Activated gamma-delta T cell (primary cell): ENCODE data around the gene TLK2.
A peak's percentile ranks its signal among the peaks of the same experiment; 100 is the strongest.

Experiments
- DNase-seq: peaks from one replicate; lab custom pipeline; 2025; lab: John Stamatoyannopoulos, UW

Gene TLK2

DNA sequence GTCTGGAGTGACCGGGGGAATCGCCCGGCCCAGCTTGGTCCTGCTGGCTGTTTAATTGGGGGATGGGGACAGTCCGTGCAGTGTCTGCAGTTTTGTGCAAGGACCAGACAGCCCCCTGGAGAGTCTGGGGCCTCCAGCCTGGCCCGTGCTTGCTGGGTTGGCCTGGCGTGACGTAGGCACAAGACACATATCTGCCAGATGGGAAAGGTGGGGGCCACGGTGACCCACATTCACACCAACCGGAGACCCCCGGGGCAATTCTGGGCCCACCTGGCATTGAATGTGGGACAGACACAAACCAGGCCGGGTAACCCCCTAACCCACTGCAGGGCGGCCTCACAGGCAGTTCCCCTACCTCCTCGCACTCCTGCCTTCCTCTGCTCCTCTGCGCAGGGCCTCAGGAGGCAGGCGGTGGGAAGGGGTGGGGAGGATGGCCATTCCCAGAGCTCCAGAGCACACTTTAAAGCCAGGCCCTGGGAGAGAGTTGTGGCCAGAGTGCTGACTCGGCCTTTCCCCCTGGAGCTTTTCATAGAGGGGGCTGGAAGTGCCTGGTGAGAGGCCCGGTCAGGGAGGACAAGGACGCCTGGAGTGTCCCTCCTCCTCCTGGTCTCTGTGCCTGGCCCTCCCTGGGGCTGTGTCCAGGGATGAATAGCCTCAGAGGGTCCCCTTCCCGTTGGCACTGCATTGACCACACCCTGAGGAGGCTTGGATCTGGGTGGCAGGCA lies 150.4 kb downstream of the TLK2 start:
- no peak for DNase-seq

GRCh38 chr17:62629556-62630364 lies 151.1 kb downstream of the TLK2 start:
- DNase-seq: no peak

DNA sequence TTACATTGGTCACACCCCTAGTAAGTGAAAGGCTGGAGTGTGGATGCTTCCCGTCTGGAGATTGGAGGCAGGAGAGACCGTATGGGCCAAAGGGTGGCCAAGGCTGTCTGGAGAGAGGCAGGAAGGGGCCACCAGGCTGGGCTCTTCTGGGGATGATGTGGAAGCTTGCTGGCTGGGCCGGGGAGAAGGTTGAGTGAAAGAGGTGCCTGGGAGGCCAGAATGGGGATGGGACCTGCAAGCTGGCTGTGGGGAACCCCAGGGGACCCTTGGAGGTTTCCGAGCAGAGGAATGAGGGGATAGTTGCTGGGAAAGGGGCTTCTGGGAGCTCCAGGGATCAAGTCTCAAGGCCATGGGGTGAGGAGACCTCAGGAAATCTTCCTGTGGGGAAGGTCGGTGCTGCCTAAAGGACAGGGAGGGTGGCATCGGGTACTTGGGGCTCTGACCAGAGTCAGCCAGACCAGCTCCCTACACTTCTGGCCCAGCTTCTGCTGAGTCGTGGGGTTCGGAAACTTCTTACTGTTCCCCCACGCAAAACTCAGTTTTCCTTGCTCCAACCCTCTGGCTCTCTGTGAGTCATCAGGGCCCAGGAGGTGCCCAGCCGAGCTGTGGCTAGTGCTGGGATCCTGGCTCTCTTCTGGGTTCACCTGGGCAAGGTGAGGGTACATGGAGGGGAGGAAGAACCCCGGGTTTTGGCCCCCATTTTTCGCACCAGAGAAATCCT lies 151.9 kb downstream of the TLK2 start:
- DNase-seq: no peak

DNA sequence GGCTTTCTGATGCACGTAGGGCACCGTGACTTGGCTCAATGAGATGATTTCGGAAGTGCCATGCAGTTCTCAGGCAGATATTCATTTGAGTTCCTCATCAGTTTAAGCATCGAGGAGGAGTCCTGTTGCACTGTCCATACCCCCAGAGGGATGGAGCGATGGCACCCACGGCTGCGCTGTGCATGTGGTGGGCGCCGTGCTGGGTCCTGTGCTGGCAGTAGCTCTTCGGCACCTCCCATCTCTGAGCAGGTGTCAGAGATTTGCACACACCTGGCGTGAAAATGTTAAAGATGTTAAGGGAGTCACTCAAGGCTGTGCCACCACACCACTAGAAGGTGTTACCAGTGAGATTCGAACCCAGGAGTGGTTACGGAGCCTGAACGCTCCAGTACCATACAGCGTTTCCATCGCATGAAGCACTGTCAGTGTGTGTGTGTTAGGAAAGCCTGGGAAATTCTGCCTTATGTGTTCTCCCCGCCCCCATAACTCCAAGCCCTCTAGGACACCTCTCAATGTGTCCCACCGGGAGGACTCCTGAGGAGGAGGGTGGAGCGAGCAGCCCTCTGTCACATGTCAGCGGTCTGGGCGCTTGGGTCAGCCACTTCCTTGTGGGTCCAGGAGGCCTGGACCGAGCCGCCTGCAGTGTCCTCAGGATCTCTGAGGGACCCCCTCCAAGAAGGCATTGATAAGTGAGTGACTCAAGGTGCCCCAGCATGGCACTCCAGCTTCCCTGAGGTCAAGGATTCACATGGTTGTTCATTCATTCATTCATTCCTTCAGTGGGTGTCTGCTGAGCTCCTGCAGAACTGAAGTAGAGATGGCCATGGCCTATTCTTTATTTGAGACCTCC lies 152.7 kb downstream of the TLK2 start:
- no peak for DNase-seq

DNA sequence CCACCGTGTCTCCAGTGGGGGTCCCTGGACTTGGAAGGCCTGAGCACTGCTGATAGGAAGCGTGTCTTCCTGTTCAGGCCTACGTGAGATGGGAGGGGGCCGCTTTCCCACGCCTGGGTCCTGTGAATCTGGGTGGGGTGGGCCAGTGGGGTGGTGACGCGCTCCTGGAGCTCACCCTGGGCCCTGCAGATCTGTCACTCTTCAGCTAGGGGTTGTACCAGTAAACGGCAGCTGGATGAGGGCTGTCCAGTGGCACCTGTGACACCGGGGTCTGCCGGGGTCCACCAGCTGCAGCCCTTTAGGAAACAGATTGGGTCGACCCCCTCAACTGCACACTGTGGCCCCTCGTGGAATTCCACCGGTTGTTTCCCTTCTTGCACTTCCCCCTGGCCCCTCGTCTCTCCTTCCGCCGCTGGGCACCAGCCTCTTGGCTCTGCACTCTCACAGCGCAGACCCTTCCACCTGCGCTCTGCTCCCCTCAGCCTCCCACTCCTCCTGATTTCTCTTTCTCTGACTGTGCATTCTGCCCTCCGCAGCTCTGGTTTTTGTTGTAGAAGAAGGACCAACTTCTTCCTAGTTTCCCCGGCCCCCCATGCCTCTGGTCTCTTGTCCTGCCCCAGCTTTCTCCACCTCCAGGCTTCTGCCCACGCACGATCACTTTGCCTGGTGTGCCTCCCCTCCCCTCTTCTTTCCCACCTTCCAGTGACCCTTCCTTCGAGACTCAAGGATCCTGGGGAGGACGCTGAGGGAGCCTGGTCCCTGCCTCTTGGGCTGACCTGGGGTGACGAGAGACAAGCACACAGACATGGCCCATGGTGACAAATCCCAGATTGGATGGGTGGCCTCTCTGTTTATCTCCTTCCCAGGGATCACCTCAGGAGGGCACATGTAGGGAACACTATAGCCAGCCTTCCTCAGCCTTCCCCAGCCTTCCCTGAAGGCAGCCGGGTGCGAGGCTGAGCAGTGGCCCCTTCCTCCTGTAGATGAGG lies 153.6 kb downstream of the TLK2 start:
- DNase-seq: no peak

DNA sequence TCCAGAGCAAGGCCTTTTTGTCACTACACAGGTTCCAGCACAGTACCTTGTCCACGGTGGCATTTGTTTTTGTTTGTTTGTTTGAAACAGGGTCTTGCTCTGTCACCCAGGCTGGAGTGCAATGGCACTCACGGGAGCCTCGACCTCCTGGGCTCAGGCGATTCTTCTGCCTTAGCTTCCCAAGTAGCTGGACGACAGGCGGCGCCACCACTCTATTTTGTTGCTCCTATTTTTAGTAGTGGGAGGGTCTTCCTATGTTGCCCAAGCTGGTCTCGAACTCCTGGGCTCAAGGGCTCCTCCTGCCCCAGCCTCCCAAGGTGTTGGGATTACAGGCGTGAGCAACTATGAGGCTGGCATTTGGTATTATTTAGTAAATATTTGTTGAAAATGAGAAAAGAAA lies 159.2 kb downstream of the TLK2 start:
- no peak for DNase-seq

DNA sequence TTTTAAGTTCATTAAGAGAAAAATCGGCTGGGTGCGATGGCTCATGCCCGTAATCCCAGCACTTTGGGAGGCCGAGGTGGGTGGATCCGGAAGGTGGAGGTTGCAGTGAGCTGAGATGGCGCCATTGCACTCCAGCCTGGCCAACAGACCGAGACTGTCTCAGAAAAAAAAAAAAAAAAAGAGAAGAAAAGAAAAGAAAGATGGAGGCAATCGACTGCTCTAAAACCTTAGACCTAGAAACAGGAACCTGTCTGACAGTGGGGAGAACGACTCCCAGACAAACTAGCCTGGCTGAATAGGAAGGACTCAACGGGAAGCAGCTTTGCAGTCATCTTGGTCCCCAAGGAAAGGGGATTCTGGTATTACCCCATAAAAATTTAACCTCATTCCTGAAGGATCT lies 162.5 kb downstream of the TLK2 start:
- no peak for DNase-seq

DNA sequence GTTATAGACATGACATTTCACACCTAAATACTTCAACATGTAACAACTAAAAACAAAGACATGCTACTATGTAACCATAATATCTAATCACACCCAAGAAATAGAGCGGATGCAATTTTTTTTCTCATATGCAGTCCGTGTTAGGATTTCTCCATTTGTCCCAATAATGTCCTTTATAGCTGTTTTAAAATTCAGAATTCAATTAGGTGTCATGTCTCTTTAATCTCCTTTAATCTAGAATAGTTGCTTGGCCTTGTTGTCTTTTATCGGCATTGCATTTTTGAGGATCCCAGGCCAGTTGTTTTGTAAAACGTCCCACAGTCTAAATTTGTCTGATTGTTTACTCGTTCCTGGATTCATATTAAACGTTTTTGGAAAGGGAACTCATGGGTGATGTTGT lies 163.3 kb downstream of the TLK2 start:
- DNase-seq: no peak

DNA sequence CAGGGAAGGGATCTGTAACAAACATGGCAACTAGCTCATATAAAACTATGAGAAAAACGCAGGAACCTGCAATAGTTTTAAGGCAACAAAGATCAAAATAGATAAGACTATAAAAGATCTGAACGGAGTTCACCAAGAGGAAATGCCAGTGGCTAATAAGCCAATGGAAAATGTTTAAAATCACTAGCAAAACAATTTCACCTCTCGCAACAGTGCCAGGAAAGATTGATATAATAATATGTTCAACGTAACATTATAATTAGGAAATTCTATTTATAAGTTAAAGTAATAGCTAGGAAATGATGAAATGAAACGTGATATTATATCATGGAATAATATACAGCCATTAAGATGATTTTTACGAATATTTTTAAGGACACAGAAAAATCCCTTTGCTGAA lies 164.9 kb downstream of the TLK2 start:
- DNase-seq: no peak

- no peak for DNase-seq
Measured at GRCh38 chr17:62644487-62645173, 166.0 kb downstream of the TLK2 start.

DNA sequence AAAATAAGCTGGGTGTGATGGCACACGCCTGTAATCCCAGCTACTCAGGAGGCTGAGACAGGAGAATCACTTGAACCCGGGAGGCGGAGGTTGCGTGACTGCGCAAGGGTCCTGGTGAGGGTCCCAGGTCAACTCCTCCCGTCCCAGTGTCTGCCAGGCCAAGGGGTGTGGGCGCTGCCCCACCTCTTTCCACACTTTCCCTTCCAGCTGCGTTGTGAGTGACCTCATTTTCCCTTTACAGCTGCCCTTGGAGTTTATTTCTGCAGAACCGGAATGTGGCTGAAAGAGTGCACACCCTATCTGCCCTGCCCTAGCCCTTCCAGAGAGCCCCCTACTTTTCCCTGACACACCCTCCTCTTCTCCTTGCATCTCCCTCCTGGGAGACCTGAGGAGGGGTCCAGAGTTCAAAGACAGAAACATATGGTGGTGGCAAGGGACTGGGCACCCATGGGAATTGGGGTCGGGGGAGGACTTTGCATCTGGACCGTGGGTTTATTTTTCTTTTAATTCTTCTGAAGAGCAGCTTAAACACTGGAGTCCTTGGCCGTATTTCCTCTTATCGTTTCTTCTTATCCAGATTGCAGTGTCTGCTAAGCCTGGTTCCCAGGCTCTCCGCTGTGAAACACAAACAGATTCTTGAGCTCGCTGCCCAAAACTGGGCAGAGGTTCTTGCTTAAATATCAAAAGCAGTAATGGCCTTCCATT lies 169.8 kb downstream of the TLK2 start:
- DNase-seq: no peak

- DNase-seq: no peak
Measured at GRCh38 chr17:62648956-62649294, 170.3 kb downstream of the TLK2 start.

- DNase-seq: no peak
Measured at GRCh38 chr17:62649570-62649969, 170.9 kb downstream of the TLK2 start.

DNA sequence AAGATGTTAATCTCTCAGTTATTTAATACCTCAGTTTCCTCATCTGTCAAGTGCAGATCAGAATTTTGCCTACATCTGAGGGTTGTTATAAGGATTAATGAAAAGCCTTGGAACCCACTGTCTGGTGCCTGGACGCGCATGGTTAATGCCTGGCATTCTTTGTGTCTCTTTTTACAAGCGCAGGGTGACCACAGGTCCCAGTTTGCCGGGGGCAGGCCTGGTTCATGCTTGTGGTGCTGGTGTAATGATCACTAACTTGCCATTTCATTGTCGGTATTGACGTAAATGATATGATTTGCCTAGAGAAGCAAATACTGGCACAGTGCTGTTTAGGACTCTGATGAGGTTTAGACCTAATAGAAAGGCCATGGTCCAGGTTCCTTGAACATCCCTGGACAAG lies 172.0 kb downstream of the TLK2 start:
- no peak for DNase-seq

GRCh38 chr17:62652251-62653001 lies 173.8 kb downstream of the TLK2 start:
- no peak for DNase-seq

- DNase-seq: peak; percentile 29
Measured at GRCh38 chr17:62653002-62653825, 174.6 kb downstream of the TLK2 start.

DNA sequence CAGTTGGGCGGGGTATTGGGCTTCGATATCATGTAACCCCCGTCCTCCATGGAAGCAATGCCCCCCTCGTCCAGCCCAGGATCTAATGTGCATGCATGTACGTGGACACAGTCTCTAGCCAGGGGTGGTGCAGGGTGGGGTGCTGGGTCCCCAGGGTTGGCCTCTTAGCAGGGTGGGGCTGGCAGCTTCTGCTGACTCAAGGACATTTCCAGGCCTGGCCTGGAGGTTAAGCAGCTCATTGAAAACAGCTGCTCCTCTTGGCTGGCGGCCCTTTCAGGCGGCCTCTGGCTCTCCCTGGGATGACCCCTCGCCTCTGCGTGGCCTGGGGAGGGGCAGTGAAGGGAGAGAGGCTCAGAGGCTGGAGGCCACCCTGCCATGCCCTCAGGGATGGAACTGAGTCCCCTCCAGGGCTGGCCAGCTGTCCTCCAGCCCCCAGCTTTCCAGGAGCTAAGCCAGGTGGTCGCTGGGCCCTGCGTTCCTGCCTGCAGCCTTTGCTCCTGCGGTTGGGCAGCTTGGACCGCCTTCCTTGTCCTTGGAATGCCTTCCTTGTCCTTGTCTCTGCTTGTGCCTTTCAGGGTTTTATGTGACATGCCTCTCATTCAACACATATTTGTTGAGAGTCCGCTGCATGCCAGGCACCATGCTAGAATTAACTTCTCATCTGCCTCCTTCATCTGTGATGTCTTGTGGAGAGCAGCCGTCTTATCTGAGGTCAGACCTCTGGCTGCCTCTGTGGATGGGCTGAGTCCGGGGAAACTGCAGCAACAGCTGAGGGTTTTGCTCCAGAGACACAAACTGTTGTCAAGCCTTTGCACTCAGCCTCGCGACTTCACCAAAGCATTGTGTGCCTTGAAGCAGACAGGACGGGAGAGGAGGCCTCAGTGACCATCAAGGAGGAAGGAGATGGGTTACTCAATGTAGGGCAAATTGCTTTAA lies 175.5 kb downstream of the TLK2 start:
- DNase-seq: no peak
